DMS153 treated with DMSO at 0.1 percent for 48 hours (cell line): ENCODE results near the gene NRXN3.

Experiments used
- DNase-seq: peaks from one replicate; lab custom pipeline; 2025; ENCODE audit not compliant: unreplicated experiment; lab: John Stamatoyannopoulos, UW

Gene NRXN3

DNA sequence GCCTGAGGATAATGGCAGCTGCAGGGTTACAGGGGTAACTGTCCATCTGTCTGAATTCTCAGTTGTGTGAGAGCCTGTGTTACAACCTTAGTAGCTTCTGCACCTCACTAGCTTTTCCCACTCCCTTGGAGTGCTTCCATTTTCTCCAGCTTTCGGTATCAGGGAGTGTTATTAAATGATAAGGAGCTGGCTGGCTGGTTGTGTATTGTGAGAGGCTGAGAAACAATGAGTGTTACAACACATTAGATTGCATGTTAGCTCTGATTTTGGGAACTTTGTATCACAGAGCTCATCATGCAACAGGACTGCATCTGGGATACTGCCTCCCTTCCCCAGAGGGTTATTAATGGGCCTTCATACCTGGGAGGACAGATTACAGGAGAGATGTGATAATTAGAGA lies 1317.5 kb downstream of the NRXN3 start:
- no peak for DNase-seq

GRCh38 chr14:79491161-79491560 lies 1321.0 kb downstream of the NRXN3 start:
- DNase-seq = no peak

DNA sequence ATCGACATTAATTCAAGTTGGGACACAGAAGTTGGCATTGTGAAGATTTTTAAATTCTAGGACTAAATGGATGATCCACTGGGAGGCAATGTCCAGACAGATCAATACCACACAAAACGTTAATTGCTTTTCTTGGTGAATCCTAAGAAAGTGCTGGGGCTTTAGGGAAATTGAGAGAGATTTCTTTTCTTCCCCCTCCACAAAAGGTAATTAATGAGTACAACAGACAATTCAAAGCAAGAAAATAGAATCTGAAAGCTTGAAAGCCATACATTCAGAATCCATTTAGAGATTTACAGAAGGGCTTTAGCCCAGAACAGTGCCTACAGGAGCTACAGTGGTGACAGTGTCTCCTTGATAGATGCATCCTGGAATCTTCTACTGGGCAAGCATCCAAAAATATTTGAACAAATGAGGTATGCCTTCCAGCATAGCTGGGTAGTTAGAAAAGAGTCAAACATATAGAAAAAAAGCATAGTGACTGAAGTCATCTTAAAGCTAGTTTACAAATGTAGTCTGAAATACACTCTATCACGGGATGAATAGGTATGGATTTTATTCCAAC lies 1323.0 kb downstream of the NRXN3 start:
- no peak for DNase-seq

GRCh38 chr14:79496701-79497100 lies 1326.5 kb downstream of the NRXN3 start:
- no peak for DNase-seq

DNA sequence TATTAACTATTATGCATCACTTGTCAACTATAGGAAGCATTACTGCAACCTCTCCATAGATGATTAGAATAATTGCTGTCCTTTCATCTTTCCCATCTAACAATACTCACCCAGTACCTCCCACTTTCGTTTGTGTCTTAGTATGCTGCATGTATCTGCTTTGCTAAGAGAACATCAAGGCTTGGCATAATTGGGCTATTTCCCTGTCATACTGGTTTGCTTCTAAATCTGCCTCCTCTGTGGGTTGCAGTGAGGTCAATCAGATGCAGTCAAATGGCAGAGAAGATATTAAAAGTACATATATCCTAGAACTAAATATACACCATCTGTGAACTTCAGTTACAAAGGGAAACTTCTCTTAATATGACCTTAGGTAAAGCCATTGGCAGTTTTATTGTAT lies 1330.3 kb downstream of the NRXN3 start:
- DNase-seq = no peak

DNA sequence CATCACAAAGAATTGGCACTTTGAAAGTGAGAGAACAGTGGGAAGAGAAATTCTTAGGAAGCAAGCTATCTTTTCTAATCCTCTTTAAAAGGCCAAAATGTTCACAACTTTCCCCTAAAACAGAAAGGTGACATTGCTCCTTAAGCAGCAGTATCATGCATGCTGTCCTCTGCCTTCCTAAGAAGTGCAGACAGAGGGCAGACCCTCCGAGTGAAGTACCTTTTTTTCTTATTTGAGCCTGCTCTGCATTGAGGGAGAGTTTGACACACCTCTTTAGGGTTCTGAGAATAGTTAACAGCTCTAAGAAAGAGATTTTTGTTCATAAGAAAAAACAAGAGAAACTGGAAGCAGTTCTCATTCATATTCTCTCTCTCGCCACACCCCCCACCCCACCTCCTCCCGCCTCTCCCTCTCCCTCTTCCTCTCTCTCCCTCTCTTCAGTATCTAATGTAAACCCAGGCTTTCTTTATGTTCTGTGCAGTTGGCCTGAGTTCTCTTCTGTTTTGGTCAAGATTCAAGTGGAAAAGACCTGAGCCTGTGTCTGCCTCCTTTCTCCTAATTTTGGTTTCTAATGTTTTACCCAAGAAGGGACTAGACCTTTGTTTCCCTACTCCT lies 1332.1 kb downstream of the NRXN3 start:
- DNase-seq = no peak

DNA sequence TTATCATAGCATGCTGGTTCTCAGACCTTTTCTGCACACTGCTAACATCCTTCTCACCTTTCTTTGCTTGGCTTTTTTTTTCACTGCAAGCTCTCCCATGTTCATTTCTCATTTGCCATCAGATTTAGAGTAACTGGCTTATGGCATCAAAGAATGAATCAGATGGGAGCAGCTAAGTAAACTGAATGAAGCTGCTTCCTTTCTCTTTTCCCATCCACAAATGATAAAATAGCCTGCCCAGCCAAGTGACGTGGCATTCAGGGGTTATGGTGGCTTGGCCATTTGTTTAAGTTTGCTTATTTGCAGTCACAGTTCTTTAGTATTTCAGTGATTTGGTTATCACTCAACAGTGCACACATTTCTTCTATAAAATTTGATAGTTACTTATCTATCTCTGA lies 1332.6 kb downstream of the NRXN3 start:
- no peak for DNase-seq

DNA sequence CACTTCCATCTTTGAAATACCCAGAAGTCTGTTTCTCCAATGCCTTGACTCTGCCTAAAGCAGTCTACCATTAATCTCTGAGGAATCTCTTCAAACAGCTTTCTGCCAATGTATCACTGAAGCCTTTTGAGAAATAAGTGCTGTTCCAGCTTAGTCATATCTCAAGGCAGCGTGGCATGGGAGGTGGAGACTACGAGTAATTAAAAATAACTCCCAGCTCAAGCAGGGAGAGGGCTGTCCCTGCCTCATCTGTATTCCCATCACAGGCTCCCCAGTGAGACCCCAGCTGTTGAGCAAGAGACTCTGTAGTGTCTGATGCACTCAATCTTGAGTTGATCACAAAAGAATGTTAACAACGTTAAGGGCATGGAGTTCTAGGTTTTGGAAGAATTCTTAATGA lies 1340.5 kb downstream of the NRXN3 start:
- no peak for DNase-seq

- no peak for DNase-seq
Measured at GRCh38 chr14:79511146-79511545, 1341.0 kb downstream of the NRXN3 start.

- DNase-seq = no peak
Measured at GRCh38 chr14:79513446-79513845, 1343.3 kb downstream of the NRXN3 start.

DNA sequence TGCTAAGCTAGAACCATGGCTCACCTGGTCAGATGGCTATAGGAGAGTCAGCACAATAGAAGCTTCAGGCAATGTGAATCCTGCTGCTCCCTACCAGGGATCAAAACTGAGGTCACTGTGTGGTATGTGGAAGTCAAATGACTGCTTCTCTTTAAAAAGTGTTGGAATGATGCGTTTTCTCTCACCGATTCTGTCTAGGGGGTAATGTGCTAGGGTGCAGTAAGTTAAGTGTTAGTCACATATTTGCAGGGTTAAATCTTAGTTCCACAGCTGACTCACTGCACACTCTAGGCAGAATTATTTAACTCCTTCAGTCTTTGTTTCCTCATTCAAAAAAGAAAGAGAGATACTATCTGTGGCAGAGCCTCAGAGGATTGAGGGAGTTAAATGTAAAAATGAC lies 1344.5 kb downstream of the NRXN3 start:
- DNase-seq = no peak

DNA sequence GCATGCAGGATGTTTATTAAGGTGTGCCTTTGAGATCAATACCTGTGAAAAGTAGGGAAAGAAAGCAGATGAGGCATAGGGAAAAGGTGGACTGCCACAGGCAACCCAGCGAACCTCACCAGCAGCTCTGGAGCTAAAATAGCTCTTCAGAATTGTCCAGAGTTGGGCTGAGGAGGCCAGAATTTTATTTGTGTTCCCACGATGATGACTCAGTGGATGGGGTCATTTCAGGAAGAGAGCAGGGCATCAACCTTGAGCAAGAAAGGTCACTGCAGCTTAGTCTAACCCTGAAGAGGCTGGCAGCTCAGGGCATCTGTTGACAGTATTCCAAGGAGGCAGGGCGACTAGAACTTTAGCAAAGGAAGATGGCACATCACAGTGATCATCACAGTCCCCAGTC lies 1345.0 kb downstream of the NRXN3 start:
- DNase-seq = no peak

DNA sequence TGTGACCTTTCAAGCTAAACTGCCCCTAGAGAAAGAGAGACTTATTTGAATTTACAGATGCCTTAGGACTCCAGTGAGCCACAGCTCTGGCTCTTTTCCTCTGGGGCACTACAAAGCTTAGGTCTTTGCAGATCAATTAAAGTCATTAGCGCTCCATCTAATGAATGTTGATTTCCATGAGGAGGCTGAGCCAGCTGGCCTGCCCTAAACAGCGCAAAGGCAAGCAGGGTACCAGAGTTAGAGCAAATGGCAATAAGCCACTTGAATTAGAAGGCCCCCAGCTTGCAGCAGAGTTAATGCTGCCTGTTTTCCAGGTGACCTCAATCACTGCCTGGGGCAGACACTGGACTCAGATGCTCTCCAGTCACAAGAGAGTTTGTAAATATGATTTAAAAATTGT lies 1345.8 kb downstream of the NRXN3 start:
- DNase-seq = no peak

DNA sequence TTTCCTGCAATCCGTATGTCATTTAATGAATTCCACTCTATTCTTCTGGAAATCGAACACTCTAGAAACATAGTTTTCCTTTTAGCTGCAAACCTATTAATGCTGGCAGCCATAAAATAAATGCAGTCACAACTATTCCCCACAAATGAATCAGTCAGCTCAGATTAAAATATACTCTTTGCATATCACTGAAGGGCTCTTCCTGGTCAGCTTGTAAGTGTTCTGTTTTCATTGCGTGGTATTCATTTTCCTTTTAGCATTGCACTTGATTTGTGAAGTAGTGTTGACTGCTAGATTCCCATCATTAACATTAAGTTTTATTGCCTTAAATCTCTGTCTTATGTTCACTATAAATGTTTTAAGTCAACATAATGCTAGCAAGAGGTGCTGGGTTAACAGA lies 1355.2 kb downstream of the NRXN3 start:
- no peak for DNase-seq

GRCh38 chr14:79528828-79529416 lies 1358.7 kb downstream of the NRXN3 start:
- no peak for DNase-seq

DNA sequence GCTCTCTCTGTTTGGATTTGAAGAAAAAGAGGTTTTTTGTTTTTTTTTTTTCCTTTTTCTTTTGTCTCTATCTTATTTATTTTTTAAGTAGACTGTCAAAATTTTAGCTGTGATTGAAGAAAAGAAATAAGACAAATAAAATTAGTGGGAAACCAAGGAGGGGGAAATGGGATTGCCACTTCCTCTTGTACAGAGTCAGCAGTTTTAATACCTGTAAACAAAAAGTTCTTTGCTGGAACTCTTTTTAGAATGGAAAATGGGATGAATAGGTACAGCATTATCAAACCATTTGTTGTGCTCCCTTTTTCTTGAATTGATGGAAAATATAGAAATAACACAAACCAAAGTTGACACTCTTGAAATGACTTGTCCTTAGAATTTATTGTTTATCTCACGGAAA lies 1360.4 kb downstream of the NRXN3 start:
- DNase-seq = no peak

DNA sequence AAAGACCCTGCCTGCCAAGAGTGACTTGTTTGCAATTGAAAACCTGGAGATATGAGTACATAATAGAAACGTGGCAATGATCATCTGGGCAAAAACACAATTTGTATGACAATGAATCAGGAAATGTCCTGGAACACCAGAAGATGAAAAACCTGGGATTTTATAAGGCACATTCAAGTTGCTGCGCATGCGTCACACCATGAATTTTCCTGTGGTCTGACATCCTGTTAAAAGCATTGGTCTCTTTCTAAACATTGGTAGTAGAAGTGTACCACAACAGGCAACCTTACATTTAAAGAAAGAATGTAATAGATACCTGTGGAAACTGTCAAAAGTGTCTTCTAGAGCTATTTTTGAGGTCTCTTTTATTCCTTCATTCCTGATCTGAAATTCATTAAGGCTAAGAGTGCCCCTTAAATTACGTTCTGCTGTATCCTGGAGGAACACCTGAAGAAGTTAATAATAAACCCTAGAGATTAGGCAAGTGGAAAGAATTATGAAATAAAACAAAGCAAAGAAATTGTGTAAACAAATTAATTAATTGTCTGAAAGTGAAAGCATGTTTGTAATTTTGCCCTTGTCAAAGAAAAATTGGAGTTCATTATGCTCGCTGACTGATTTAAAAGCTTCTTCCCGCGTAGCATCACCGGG lies 1364.7 kb downstream of the NRXN3 start:
- no peak for DNase-seq

GRCh38 chr14:79540394-79540793 lies 1370.2 kb downstream of the NRXN3 start:
- no peak for DNase-seq

GRCh38 chr14:79542121-79542520 lies 1371.9 kb downstream of the NRXN3 start:
- no peak for DNase-seq

GRCh38 chr14:79543348-79543747 lies 1373.2 kb downstream of the NRXN3 start:
- no peak for DNase-seq

DNA sequence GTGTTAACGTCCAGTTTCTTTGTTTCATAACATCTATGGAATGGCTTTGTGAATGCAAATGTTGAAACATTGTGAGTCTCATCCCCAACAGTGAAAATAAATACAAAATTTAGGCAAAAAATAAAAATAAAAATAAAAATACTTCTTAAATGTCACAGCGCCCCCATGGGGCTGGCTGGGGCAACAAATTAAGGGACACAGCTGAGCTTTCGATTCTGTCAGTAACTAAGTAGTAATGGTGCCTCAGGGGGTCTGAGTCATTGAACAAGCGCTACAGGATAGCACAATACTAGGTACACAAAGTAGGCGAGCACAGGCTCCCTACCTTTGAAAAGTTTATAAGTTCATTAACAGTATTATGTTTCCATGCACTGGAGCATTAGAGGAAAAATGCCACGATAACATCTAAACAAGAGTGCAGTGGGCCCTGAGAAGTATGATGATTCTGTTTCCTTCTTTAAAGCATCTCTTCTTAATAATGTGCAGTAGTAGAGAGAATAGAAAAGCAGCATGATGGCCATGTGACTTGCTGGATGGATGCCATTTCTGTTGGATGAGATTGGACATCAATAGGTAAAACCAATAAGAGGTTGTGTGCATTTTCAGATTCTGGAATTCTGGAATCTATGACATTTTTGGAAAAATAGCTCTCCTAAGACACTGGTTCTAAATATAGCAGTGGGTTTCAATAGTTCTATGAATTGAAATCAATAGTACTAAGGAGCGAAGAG lies 1374.0 kb downstream of the NRXN3 start:
- DNase-seq = no peak

DNA sequence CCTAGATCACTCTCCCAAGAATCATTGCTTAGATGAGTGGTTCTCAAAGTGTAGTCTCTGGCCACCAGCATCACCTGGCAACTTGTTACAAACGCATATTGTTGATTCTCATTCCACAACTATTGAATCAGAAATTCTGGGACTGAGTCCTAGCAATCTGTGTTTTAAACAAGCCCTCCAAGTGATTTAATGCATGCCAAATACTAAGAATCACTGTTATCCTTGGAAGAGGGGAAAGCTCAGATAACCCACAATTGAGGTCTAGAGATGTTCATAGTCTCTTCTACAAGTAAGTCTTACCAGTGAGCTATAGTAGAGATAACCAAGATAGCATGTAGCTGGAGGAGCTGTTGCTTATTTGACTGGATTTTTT lies 1374.5 kb downstream of the NRXN3 start:
- DNase-seq = no peak
